K562 (cell line): ENCODE results near the gene AGAP3. TPM values are rescaled to one million over a fixed set of nuclear protein-coding genes. Genes with fewer than 3 reads are reported as not detected.

Experiments used
- C11orf30 ChIP-seq: fragments of 450-650 bp; IDR thresholded peaks from 2 replicates; pipeline ENCODE4 v1.6.1; 2016; ENCODE audit warnings: low read depth, mild to moderate bottlenecking
- CBX1 ChIP-seq: sonication (generic); IDR thresholded peaks from 2 replicates; pipeline ENCODE4 v1.6.1; 2016; ENCODE audit warnings: antibody characterized with exemption, low read depth, mild to moderate bottlenecking
- CXXC5 ChIP-seq: fragments of 250-450 bp; sonication (Bioruptor Pico); IDR thresholded peaks from 2 replicates; pipeline ENCODE4 v1.8.0; 2022; ENCODE audit warnings: inconsistent platforms, mild to moderate bottlenecking, moderate library complexity
- E2F6 ChIP-seq, 2 experiments: IDR thresholded peaks; 2 replicates each; pipeline ENCODE4 v1.6.1; 2011; ENCODE audit warnings: borderline replicate concordance in 1 of 2, control low read depth in 1 of 2, low read depth in 1 of 2, low read length in 1 of 2, mild to moderate bottlenecking in 1 of 2, mixed read lengths in 1 of 2, moderate library complexity in 1 of 2; ENCODE audit not compliant: insufficient read depth in 1 of 2, insufficient read length in 1 of 2, poor library complexity in 1 of 2, severe bottlenecking in 1 of 2; ENCODE audit errors: extremely low read depth in 1 of 2
- FOXK1 ChIP-seq: sonication (generic); formaldehyde crosslinking; IDR thresholded peaks from 2 replicates; pipeline ENCODE4 v1.8.0; 2022; ENCODE audit warnings: missing genetic modification reagents, mild to moderate bottlenecking, borderline replicate concordance
- JUND ChIP-seq, 2 experiments: IDR thresholded peaks; 2 replicates in 1 of 2; 3 replicates in 1 of 2; pipeline ENCODE4 v1.6.1; 2011; ENCODE audit warnings: borderline replicate concordance in 2 of 2, low read depth in 2 of 2, low read length in 2 of 2, improper control_type of control experiment in 1 of 2, missing biosample characterization in 1 of 2, missing genetic modification characterization in 1 of 2, missing genetic modification reagents in 1 of 2
- KAT7 ChIP-seq: sonication (generic); formaldehyde crosslinking; IDR thresholded peaks from 2 replicates; pipeline ENCODE4 v1.8.0; 2022; ENCODE audit warnings: missing genetic modification reagents, mild to moderate bottlenecking, borderline replicate concordance
- KDM5B ChIP-seq: fragments of 200-600 bp; sonication (generic); IDR thresholded peaks from 2 replicates; pipeline ENCODE4 v1.6.1; 2012; ENCODE audit warnings: low read depth, mild to moderate bottlenecking, moderate library complexity, low read length, control low read depth, inconsistent platforms; ENCODE audit not compliant: insufficient replicate concordance
- LEF1 ChIP-seq: fragments of 450-650 bp; IDR thresholded peaks from 2 replicates; pipeline ENCODE4 v1.6.1; 2016; ENCODE audit warnings: mild to moderate bottlenecking
- MYC ChIP-seq, 2 experiments: fragments of 250-450 bp in 1 of 2; sonication (Bioruptor Pico) in 1 of 2; IDR thresholded peaks; 2 replicates each; pipeline versions ENCODE4 v1.5.1 to v1.6.1; 2012 to 2021; ENCODE audit warnings: low read depth in 2 of 2, borderline replicate concordance in 1 of 2, improper control_type of control experiment in 1 of 2, low read length in 1 of 2, mild to moderate bottlenecking in 1 of 2, moderate library complexity in 1 of 2
- NCOA2 ChIP-seq, 2 experiments: fragments of 450-650 bp; IDR thresholded peaks; 2 replicates each; pipeline ENCODE4 v1.6.1; 2018; ENCODE audit warnings: mild to moderate bottlenecking in 2 of 2, moderate library complexity in 1 of 2; ENCODE audit not compliant: partially characterized antibody in 2 of 2
- PHB2 ChIP-seq: fragments of 450-650 bp; IDR thresholded peaks from 2 replicates; pipeline ENCODE4 v1.6.1; 2017; ENCODE audit warnings: low read depth
- ZBTB33 ChIP-seq: sonication (generic); formaldehyde crosslinking; IDR thresholded peaks from 2 replicates; pipeline ENCODE4 v1.8.1; 2023; ENCODE audit warnings: mild to moderate bottlenecking, missing genetic modification reagents
- ZNF398 ChIP-seq: fragments of 250-450 bp; sonication (Bioruptor Pico); IDR thresholded peaks from 2 replicates; pipeline ENCODE4 v1.8.0; 2021; ENCODE audit warnings: moderate library complexity, mild to moderate bottlenecking, inconsistent platforms
- polyA plus RNA-seq, 8 experiments: library from polyadenylated mRNA; depleted of rRNA in 4 of 8; stranded (reverse) in 5 of 8; unstranded in 3 of 8; fragments of >200 nt; fragmentation: Nextera tagmentation in 2 of 8; fragmentation: Illumina TruSeq in 1 of 8; extraction: Ambion mirVana in 2 of 8; extraction: Trizol in 1 of 8; gene quantifications; 2 replicates each; pipeline versions ENCODE4 v1.2.1 to v1.2.3, GENCODE V29; 2011 to 2014; ENCODE audit warnings: inconsistent platforms in 1 of 8, missing spikeins in 1 of 8
- total RNA-seq, 7 experiments: library from RNA; depleted of rRNA in 6 of 7; stranded (reverse); fragments of >200 nt in 6 of 7; fragmentation: Illumina TruSeq in 2 of 7; extraction: Trizol in 2 of 7; gene quantifications; 2 replicates each; pipeline versions ENCODE4 v1.2.1 to v1.2.3, GENCODE V29; 2011 to 2021; ENCODE audit warnings: low replicate concordance in 1 of 7
- TF ChIP-seq, protein P1 (sequence below): sonication (generic); formaldehyde crosslinking; IDR thresholded peaks from 2 replicates; pipeline ENCODE4 v1.8.0; 2022; ENCODE audit warnings: mild to moderate bottlenecking, missing genetic modification reagents, borderline replicate concordance
- TF ChIP-seq, protein P2 (sequence below): IDR thresholded peaks from 2 replicates; pipeline ENCODE4 v1.6.1; 2011; ENCODE audit not compliant: insufficient read length; ENCODE audit errors: extremely low read depth
- TF ChIP-seq, protein P3 (sequence below): fragments of 450-650 bp; IDR thresholded peaks from 2 replicates; pipeline ENCODE4 v1.6.1; 2016; ENCODE audit warnings: missing biosample characterization, missing genetic modification characterization

AGAP3 gene
- total and polyA plus RNA-seq, 9 of the 15 experiments (the other 6 are each of a cell fraction or from before 2014, with no cell fraction given), result 3.4 to 208 (median 62.2) TPM

GRCh38 chr7:151062111-151062398 lies 24.2 kb upstream of the AGAP3 start (continued):
- TF ChIP-seq ZBTB33 (CRISPR knock-in tag), result peak; percentile 39; the same call in 1 of the 2 replicates
- TF ChIP-seq, protein P1, sequence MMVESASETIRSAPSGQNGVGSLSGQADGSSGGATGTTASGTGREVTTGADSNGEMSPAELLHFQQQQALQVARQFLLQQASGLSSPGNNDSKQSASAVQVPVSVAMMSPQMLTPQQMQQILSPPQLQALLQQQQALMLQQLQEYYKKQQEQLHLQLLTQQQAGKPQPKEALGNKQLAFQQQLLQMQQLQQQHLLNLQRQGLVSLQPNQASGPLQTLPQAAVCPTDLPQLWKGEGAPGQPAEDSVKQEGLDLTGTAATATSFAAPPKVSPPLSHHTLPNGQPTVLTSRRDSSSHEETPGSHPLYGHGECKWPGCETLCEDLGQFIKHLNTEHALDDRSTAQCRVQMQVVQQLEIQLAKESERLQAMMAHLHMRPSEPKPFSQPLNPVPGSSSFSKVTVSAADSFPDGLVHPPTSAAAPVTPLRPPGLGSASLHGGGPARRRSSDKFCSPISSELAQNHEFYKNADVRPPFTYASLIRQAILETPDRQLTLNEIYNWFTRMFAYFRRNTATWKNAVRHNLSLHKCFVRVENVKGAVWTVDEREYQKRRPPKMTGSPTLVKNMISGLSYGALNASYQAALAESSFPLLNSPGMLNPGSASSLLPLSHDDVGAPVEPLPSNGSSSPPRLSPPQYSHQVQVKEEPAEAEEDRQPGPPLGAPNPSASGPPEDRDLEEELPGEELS (CRISPR knock-in tag), result no peak
- no peak for TF ChIP-seq LEF1
- no peak for TF ChIP-seq PHB2
- no peak for TF ChIP-seq MYC (IDR thresholded peaks at IDR 0.05; ENCODE audit: low read depth, low read length)
- no peak for TF ChIP-seq MYC (CRISPR knock-in tag; IDR thresholded peaks at IDR 0.05; ENCODE audit: borderline replicate concordance, low read depth)
- TF ChIP-seq E2F6 (IDR thresholded peaks at IDR 0.05; ENCODE audit: borderline replicate concordance in 1 of 2, extremely low read depth in 1 of 2, insufficient read depth in 1 of 2, insufficient read length in 1 of 2, low read depth in 1 of 2, low read length in 1 of 2, poor library complexity in 1 of 2, severe bottlenecking in 1 of 2), result peak in 1 of 2 experiments; percentile 60
- TF ChIP-seq CXXC5 (CRISPR knock-in tag), result peak; percentile 36; the same call in 1 of the 2 replicates
- TF ChIP-seq, protein P2, sequence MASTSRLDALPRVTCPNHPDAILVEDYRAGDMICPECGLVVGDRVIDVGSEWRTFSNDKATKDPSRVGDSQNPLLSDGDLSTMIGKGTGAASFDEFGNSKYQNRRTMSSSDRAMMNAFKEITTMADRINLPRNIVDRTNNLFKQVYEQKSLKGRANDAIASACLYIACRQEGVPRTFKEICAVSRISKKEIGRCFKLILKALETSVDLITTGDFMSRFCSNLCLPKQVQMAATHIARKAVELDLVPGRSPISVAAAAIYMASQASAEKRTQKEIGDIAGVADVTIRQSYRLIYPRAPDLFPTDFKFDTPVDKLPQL, result no peak
- peak; percentile 53; the same call in 1 of the 2 replicates for TF ChIP-seq FOXK1 (CRISPR knock-in tag)
- no peak for TF ChIP-seq NCOA2 (IDR thresholded peaks at IDR 0.05; ENCODE audit: partially characterized antibody in 2 of 2)
- peak; percentile 82; the same call in 1 of the 2 replicates for TF ChIP-seq KAT7 (CRISPR knock-in tag)
- peak; percentile 56; the same call in 1 of the 2 replicates for TF ChIP-seq CBX1
- no peak for TF ChIP-seq JUND (IDR thresholded peaks at IDR 0.05; ENCODE audit: borderline replicate concordance, low read depth, low read length)
- 0 out of 3 replicates have a peak, but pooled peaks have one; percentile 30 for TF ChIP-seq JUND (tag; IDR thresholded peaks at IDR 0.05; ENCODE audit: borderline replicate concordance, low read depth, low read length)
- TF ChIP-seq, protein P3, sequence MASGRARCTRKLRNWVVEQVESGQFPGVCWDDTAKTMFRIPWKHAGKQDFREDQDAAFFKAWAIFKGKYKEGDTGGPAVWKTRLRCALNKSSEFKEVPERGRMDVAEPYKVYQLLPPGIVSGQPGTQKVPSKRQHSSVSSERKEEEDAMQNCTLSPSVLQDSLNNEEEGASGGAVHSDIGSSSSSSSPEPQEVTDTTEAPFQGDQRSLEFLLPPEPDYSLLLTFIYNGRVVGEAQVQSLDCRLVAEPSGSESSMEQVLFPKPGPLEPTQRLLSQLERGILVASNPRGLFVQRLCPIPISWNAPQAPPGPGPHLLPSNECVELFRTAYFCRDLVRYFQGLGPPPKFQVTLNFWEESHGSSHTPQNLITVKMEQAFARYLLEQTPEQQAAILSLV (tag), result no peak
- no peak for TF ChIP-seq C11orf30
- peak; percentile 63 for TF ChIP-seq KDM5B
- no peak for TF ChIP-seq ZNF398
